H1 (cell line): Measurements from ENCODE around the gene JADE1. TPM values are rescaled to one million over a fixed set of nuclear protein-coding genes. Genes with fewer than 3 reads are reported as not detected.

Experiments used
- CTCF ChIA-PET: fragments of 300-600 bp; sonication (Branson Sonifier 250); formaldehyde crosslinking; loops from one replicate; lab custom pipeline; 2021; ENCODE audit not compliant: partially characterized antibody; lab: Charles Lee
- POLR2A ChIA-PET: fragments of 300-600 bp; sonication (Branson Sonifier 250); formaldehyde crosslinking; loops from one replicate; lab custom pipeline; 2021; ENCODE audit warnings: inconsistent platforms; ENCODE audit not compliant: partially characterized antibody; lab: Charles Lee
- DNase-seq, 2 experiments: peaks; one replicate each; pipeline versions ENCODE4 v3.0.0 to v3.0.0-alpha.2; 2010 to 2022; ENCODE audit warnings: low spot score in 2 of 2, low read depth in 1 of 2, mixed read lengths in 1 of 2
- FAIRE-seq: peaks from 2 replicates; lab custom pipeline; 2011; peaks lifted over from hg19 to GRCh38; lab: Jason Lieb, UNC
- H2AFZ ChIP-seq: 2 replicates; pipeline ENCODE4 v1.8.1; 2012; ENCODE audit warnings: low read length, inconsistent platforms
- H2AK5ac ChIP-seq: 2 replicates; pipeline ENCODE4 v1.6.1; 2013; ENCODE audit warnings: low read depth, low read length
- H2BK120ac ChIP-seq: replicated peaks from 2 replicates; pipeline ENCODE3; 2013; ENCODE audit warnings: low read depth, low read length, inconsistent platforms
- H2BK12ac ChIP-seq: 2 replicates; pipeline ENCODE4 v1.6.1; 2013; ENCODE audit warnings: low read depth, low read length
- H2BK15ac ChIP-seq: 2 replicates; pipeline ENCODE4 v1.6.1; 2013; ENCODE audit warnings: low read length
- H2BK20ac ChIP-seq: 2 replicates; pipeline ENCODE4 v1.6.1; 2013; ENCODE audit warnings: low read length
- H2BK5ac ChIP-seq: 2 replicates; pipeline ENCODE4 v1.6.1; 2013; ENCODE audit warnings: low read depth, low read length
- H3K14ac ChIP-seq: 2 replicates; pipeline ENCODE4 v1.6.1; 2013; ENCODE audit warnings: inconsistent platforms; ENCODE audit not compliant: insufficient read length
- H3K18ac ChIP-seq: 2 replicates; pipeline ENCODE4 v1.6.1; 2013; ENCODE audit warnings: low read length; ENCODE audit errors: extremely low read depth
- H3K23ac ChIP-seq: 2 replicates; pipeline ENCODE4 v1.6.1; 2013; ENCODE audit warnings: inconsistent platforms; ENCODE audit not compliant: insufficient read length
- H3K23me2 ChIP-seq: 2 replicates; pipeline ENCODE4 v1.6.1; 2013; ENCODE audit warnings: low read depth, low read length
- H3K27ac ChIP-seq: 2 replicates; pipeline ENCODE4 v1.6.1; 2011; ENCODE audit warnings: low read depth, low read length, inconsistent platforms
- H3K27me3 ChIP-seq, 4 experiments: replicated peaks in 1 of 4; 1 replicate in 1 of 4; 2 replicates in 3 of 4; pipeline versions ENCODE4 v1.6.1 to v1.8.1; 2011 to 2013; ENCODE audit warnings: low read length in 3 of 4, mild to moderate bottlenecking in 3 of 4, inconsistent platforms in 2 of 4, mixed read lengths in 2 of 4, moderate library complexity in 1 of 4; ENCODE audit not compliant: control insufficient read depth in 3 of 4, insufficient read depth in 3 of 4; ENCODE audit errors: extremely low read depth in 1 of 4
- H3K36me3 ChIP-seq, 4 experiments: 2 replicates each; pipeline versions ENCODE4 v1.6.1 to v1.8.1; 2011 to 2013; ENCODE audit warnings: mild to moderate bottlenecking in 4 of 4, low read length in 3 of 4, moderate library complexity in 2 of 4, control low read depth in 1 of 4, inconsistent platforms in 1 of 4; ENCODE audit not compliant: insufficient read depth in 4 of 4, control insufficient read depth in 2 of 4
- H3K4ac ChIP-seq: replicated peaks from 2 replicates; pipeline ENCODE3; 2013; ENCODE audit warnings: low read length, low read depth, mixed read lengths, inconsistent platforms; ENCODE audit not compliant: insufficient read length
- H3K4me1 ChIP-seq, 4 experiments: replicated peaks in 1 of 4; 1 replicate in 1 of 4; 2 replicates in 3 of 4; pipeline versions ENCODE4 v1.6.1 to v1.8.1; 2011 to 2013; ENCODE audit warnings: low read length in 3 of 4, inconsistent platforms in 2 of 4, mixed read lengths in 1 of 4; ENCODE audit not compliant: insufficient read depth in 4 of 4, control insufficient read depth in 3 of 4
- H3K4me2 ChIP-seq, 2 experiments: 2 replicates each; pipeline versions ENCODE4 v1.6.1 to v1.8.1; 2011 to 2013; ENCODE audit warnings: low read depth in 2 of 2, low read length in 2 of 2, control low read depth in 1 of 2, inconsistent platforms in 1 of 2, mild to moderate bottlenecking in 1 of 2; ENCODE audit not compliant: insufficient read depth in 1 of 2
- H3K4me3 ChIP-seq, 4 experiments: fragments of 200-600, 300-600 bp in 1 of 4; sonication (generic), shearing (Covaris generic), sonication (Bioruptor Twin) in 1 of 4; 2 replicates each; pipeline versions ENCODE4 v1.5.1 to v1.8.1; 2011 to 2016; ENCODE audit warnings: low read length in 4 of 4, low read depth in 3 of 4, control low read depth in 2 of 4, inconsistent platforms in 2 of 4, mild to moderate bottlenecking in 2 of 4, mixed read lengths in 1 of 4, moderate library complexity in 1 of 4; ENCODE audit not compliant: insufficient read depth in 2 of 4; ENCODE audit errors: extremely low read depth in 1 of 4
- H3K56ac ChIP-seq: replicated peaks from 2 replicates; pipeline ENCODE3; 2013; ENCODE audit warnings: low read depth, mild to moderate bottlenecking, mixed read lengths, low read length, inconsistent platforms; ENCODE audit not compliant: insufficient read length
- H3K79me1 ChIP-seq: 2 replicates; pipeline ENCODE4 v1.6.1; 2013; ENCODE audit warnings: low read depth, low read length, control low read depth
- H3K79me2 ChIP-seq, 2 experiments: 2 replicates each; pipeline versions ENCODE4 v1.6.1 to v1.8.1; 2012 to 2013; ENCODE audit warnings: low read length in 2 of 2, mild to moderate bottlenecking in 2 of 2, inconsistent platforms in 1 of 2; ENCODE audit not compliant: insufficient read depth in 2 of 2, control insufficient read depth in 1 of 2
- H3K9ac ChIP-seq, 4 experiments: replicated peaks in 1 of 4; 1 replicate in 1 of 4; 2 replicates in 3 of 4; pipeline versions ENCODE4 v1.6.1 to v1.8.1; 2011 to 2013; ENCODE audit warnings: low read depth in 3 of 4, low read length in 3 of 4, control low read depth in 2 of 4, mild to moderate bottlenecking in 2 of 4, moderate library complexity in 2 of 4, inconsistent platforms in 1 of 4; ENCODE audit errors: extremely low read depth in 1 of 4
- H3K9me3 ChIP-seq, 2 experiments: 2 replicates each; pipeline versions ENCODE4 v1.6.1 to v1.8.1; 2012 to 2013; ENCODE audit warnings: mild to moderate bottlenecking in 2 of 2, moderate library complexity in 2 of 2, control low read depth in 1 of 2, inconsistent platforms in 1 of 2, low read depth in 1 of 2, low read length in 1 of 2, mixed read lengths in 1 of 2; ENCODE audit not compliant: insufficient read depth in 2 of 2
- H4K20me1 ChIP-seq, 2 experiments: replicated peaks in 1 of 2; 2 replicates each; pipeline versions ENCODE3 to v1.8.1; 2011 to 2013; ENCODE audit warnings: inconsistent platforms in 2 of 2, low read length in 2 of 2, mild to moderate bottlenecking in 1 of 2; ENCODE audit not compliant: insufficient read depth in 2 of 2, control insufficient read depth in 1 of 2
- H4K5ac ChIP-seq: 2 replicates; pipeline ENCODE4 v1.6.1; 2013; ENCODE audit warnings: low read length, low read depth, mixed read lengths, inconsistent platforms; ENCODE audit not compliant: insufficient read length
- H4K8ac ChIP-seq: 2 replicates; pipeline ENCODE4 v1.8.0; 2013; ENCODE audit warnings: mild to moderate bottlenecking, moderate library complexity, low read length, inconsistent platforms; ENCODE audit not compliant: insufficient read depth; ENCODE audit errors: extremely low read depth
- H4K91ac ChIP-seq: replicated peaks from 2 replicates; pipeline ENCODE3; 2013; ENCODE audit warnings: low read length, mixed read lengths, inconsistent platforms; ENCODE audit not compliant: insufficient read length
- GABPA ChIP-seq: IDR thresholded peaks from 2 replicates; pipeline ENCODE4 v1.6.1; 2011; ENCODE audit warnings: mild to moderate bottlenecking, low read length, moderate library complexity, borderline replicate concordance; ENCODE audit not compliant: insufficient read depth
- WGBS, 2 experiments: shearing (Covaris generic) in 1 of 2; methylation state at CpG; one replicate each; pipeline versions ENCODE4 v1.1.6 to v1.1.7; 2013 to 2015; ENCODE audit warnings: low lambda C conversion rate in 2 of 2, mixed read lengths in 2 of 2, inconsistent platforms in 1 of 2, low coverage in 1 of 2, missing lambda C conversion rate in 1 of 2; ENCODE audit not compliant: insufficient replicate concordance in 2 of 2, insufficient coverage in 1 of 2, insufficient read length in 1 of 2; ENCODE audit errors: extremely low coverage in 1 of 2, missing lambda C conversion rate in 1 of 2; 5-methylcytosine and 5-hydroxymethylcytosine counted together
- polyA plus RNA-seq, 7 experiments: library from polyadenylated mRNA; depleted of rRNA in 3 of 7; stranded (reverse) in 5 of 7; unstranded in 2 of 7; fragments of >200 nt in 5 of 7; fragments of 200-250 nt in 2 of 7; gene quantifications; 1 replicate in 5 of 7; 2 replicates in 1 of 7; 4 replicates in 1 of 7; pipeline versions ENCODE4 v1.2.1 to v1.2.3, GENCODE V29; 2011 to 2013; ENCODE audit warnings: missing spikeins in 2 of 7, mixed read lengths in 2 of 7
- total RNA-seq: library from RNA; stranded (reverse); fragmentation: NEBNext Ultra II Directional; extraction: Animal tissue kit (Norgen Biotek cat#: 25700); gene quantifications from 2 replicates; pipeline ENCODE4 v1.2.1, GENCODE V29; 2021

Gene JADE1
- total and polyA plus RNA-seq, 2 of the 8 experiments (the other 6 are each of a cell fraction or from before 2014, with no cell fraction given) = 37.7 to 213 TPM

DNA sequence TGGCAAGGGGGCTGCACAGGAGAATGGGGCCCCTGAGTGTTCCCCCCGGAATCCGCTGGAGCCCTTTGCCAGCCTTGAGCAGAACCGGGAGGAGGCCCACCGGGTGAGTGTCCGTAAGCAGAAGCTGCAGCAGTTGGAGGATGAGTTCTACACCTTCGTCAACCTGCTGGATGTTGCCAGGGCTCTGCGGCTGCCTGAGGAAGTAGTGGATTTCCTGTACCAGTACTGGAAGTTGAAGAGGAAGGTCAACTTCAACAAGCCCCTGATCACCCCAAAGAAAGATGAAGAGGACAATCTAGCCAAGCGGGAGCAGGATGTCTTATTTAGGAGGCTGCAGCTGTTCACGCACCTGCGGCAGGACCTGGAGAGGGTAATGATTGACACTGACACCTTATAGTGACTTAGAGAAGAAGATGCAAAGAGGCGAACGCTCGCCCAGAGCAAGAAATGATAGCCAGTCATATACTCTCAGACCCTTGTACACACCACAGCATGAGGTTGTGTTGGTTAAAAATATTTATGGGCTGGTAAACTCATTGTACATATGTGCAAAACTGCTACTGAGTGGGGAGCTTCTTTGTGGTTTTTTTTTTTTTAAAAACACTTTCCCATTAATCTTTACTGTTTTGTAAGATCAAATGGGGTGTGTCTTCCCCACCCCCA lies 52.5 kb downstream of the JADE1 start:
- Histone ChIP-seq H2BK120ac (no peak overlapping the region), H3K27me3 (no peaks in the 10 kb centered on the region), H3K56ac (no peak overlapping the region), H3K4ac (no peak overlapping the region), H3K4me3 (no peak overlapping the region), H3K4me2 (no peak overlapping the region), H4K91ac (no peak overlapping the region), H3K4me1 (peaks cover 0 to 9% (median 5%) of the 10 kb centered on the region in 4 experiments; a peak in 6 of 7 replicates), H2BK5ac (no peak overlapping the region), H3K18ac (no peak overlapping the region), H3K36me3 (peaks cover 52 to 99% (median 86%) of the 10 kb centered on the region in 4 experiments), H2BK12ac (no peak overlapping the region), H3K79me1 (peaks cover 15% of the 10 kb centered on the region), H3K9me3 (no peaks in the 10 kb centered on the region), H4K20me1 (peaks cover 41 to 45% of the 10 kb centered on the region in 2 experiments), H4K5ac (no peak overlapping the region), H3K79me2 (peaks cover 6 to 82% of the 10 kb centered on the region in 2 experiments), H2BK15ac (no peak overlapping the region), H3K23ac (no peak overlapping the region), H3K23me2 (peaks cover 4% of the 10 kb centered on the region; the same call in 1 of the 2 replicates), H2BK20ac (no peak overlapping the region), H2AFZ (no peak overlapping the region), H3K14ac (no peak overlapping the region), H3K9ac (no peak overlapping the region; a peak in 1 of 7 replicates), H2AK5ac (no peak overlapping the region), H3K27ac (no peak overlapping the region), H4K8ac (no peak overlapping the region; the same call in 1 of the 2 replicates)
- ChIA-PET POLR2A (interaction anchor here (0.6 to 12.5 kb wide), 11 partner anchors 8 to 327 kb away, joined by 3 to 204 read pairs (median 4); no protein-coding TSS in a partner anchor), CTCF (interaction anchor here (0.6 to 2.4 kb wide), 7 partner anchors 10 to 442 kb away, joined by 3 to 9 read pairs (median 5); no protein-coding TSS in a partner anchor)
- 96% methylated on average over 13 of the region's 13 CpGs; no CpG with 5 or more reads in 1 of the 2 experiments for WGBS, 2 experiments
- DNase-seq = peak in 1 of 2 experiments; percentile 45
- FAIRE-seq = no peak
- no peak for TF ChIP-seq GABPA
